ACHN (cell line): ENCODE measurements around the gene RAC3.

Experiments used
- DNase-seq: peaks from one replicate; pipeline ENCODE4 v3.0.0-alpha.2; 2015
- in situ Hi-C: cut with HindIII; loops from 2 replicates; pipeline ENCODE4 v1.10.0; 2017; ENCODE audit warnings: low sequenced_read_pairs, low pct_ligation_motif_present, low pct_unique_long_range_greater_than_20kb

Gene RAC3

DNA sequence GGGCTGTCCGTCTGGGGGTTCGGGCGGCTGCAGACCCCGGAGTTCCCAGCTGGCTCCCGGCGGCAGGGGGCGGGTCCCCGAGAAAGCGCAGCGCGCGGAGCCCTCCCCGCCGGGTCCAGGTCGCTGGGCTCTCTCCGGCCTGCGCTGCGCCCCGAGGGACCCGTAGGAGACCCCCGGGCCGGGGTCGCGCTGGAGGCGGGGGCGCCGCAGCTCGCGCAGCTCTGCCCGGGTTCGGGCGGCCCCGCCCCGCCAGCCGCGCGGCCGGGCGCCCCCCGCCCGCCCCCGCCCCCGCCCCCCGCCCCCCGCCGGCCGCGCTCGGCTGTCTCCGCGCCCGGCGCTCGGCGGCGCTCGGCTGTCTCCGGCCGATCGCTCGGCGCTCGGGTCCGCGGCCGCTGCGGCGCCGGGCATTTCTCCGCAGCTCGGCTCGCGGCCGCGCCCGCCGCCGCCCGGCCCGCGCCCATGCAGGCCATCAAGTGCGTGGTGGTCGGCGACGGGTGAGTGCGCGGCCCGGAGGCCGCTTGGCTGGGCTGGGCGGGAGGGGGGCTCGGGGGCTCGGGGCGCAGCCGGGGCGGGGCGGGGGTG is at the start of gene RAC3:
TSS of gene RAC3 (plus strand) at position 376 of the 582 bp plus-strand sequence. CDS start at position 460, 84 bp downstream.
- peak; percentile 54 for DNase-seq
- in situ Hi-C loops: no loop called here

DNA sequence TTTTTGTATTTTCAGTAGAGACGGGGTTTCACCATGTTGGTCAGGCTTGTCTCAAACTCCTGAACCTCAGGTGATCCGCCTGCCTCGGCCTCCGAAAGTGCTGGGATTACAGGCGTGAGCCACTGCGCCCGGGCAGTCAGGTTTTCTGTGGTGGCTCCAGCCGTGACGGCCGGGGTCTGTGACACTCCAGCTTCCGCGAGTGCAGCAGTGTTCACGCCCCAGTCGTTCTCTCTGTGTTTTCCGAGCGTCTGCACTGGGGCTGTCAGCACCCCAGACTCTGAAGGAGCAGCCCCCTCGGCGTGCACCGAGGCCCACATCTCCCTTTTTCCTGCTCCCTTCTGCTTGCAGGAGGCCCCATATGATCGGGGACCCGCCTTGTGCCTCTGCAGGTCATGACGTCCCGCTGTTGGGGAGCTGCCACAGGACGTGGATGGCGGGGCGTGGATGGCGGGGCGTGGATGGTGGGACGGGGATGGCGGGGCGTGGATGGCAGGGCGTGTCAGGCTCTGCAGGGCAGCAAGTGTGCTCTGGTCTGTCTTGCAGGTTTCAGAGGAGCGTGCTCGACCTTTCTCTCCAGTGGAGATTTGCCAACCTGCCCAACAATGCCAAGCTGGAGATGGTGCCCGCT is 48.4 kb upstream of the RAC3 start:
- no peak for DNase-seq
- in situ Hi-C loops: no loop called here

DNA sequence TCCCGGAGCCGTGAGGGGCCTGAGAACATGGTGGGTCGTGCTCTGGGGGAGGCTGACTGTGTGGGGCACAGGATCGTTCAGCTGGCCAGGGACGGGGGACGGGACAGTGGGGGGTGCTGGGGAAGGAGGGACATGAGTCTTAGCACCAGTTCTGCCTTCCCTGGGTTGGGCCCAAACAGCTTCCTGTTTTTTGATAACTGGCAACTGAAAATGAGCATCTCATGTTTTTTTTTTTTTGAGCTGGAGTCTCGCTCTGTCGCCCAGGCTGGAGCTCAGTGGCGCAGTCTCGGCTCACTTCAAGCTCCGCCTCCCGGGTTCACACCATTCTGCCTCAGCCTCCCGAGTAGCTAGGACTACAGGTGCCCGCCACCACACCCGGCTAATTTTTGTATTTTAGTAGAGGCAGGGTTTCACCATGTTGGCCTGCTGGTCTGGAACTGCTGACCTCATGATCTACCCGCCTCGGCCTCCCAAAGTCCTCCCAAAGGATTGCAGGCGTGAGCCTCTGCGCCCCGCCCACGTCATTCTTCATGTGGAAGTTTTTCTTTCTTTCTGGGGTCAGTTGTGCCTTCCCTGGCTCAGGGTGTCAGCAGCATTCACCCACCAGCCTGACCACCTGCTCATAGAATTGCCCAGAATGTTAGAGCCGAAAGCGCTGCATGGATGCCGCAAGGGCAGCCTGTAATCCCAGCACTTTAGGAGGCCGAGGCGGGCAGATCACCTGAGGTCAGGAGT is 47.7 kb upstream of the RAC3 start:
- no peak for DNase-seq
- in situ Hi-C loops: no loop called here

DNA sequence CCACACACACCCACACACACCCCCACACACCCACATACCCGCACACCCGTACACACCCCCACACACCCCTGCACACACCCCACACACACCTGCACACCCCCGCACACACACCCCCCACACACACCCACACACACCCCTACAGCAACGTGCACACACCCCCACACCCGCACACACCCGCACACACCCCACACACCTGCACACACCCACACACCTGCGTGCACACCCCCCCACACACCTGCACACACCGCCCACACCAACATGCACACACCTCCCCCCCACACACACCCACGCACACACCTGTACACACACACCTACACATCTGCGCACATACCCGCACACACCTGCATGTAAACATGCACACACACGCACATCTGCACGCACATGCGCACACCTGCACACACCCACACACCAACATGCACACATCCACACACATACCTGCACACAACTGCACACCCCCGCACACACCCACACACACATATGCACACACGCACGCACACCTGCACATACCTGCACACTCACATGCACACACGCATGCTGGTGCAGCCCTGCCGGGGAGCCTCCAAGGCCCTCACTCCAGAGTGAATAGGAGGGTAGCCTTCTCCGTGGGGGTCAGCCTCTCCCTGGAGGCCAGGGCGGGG is 46.6 kb upstream of the RAC3 start:
- in situ Hi-C loops: no loop called here

DNA sequence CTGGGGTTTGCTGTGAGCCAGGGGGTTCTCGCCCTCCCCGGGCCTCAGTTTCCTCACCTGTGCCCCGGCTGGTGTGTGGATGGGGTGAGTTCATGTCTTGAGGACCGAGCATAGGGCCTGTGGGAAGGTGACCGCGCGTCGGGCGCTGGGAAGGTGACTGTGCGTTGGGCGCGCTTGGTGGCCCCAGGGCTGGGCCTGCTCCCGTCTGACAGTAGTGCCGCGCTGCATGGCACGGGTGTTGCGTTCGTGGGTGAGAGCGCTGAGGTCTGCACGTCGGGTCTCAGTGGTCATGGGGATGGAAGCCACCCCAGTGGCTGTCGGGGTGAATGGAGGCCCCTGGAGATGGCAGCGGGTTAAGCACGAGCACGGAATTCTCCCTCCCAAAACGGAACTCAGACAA is 44.9 kb upstream of the RAC3 start:
- in situ Hi-C loops: no loop called here
- DNase-seq: no peak

More for the DNA sequence above, 46.6 kb upstream of the RAC3 start:
- DNase-seq: no peak

DNA sequence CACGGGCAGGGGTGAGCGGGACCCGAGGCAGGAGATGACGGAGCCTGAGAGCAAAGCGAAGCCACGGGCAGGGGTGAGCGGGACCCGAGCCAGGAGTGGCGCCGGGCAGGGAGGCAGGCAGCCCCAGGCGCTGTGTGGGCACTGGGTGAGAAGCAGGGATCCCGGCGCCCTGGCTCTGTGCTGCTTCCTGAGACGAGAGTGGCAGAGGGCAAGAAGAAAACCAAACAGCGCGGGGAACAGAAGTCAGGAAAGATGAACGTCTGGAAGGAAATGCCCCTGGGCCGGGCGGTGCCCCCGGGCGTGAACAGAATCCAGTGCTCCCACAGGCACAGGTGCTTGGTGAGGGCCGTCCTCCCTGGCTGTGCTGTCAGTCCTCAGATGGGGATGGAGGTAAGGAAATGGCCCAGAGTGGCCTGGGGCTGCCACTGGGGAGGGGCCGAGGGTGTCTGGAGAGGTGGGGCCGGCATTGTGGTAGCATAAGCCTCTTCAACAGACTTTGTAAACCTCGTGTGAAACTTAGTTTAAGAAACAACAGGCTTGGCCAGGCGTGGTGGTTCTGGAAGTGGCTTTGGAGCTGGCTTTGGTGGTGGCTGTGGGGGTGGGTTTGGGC is 44.2 kb upstream of the RAC3 start:
- in situ Hi-C loops: no loop called here
- no peak for DNase-seq

DNA sequence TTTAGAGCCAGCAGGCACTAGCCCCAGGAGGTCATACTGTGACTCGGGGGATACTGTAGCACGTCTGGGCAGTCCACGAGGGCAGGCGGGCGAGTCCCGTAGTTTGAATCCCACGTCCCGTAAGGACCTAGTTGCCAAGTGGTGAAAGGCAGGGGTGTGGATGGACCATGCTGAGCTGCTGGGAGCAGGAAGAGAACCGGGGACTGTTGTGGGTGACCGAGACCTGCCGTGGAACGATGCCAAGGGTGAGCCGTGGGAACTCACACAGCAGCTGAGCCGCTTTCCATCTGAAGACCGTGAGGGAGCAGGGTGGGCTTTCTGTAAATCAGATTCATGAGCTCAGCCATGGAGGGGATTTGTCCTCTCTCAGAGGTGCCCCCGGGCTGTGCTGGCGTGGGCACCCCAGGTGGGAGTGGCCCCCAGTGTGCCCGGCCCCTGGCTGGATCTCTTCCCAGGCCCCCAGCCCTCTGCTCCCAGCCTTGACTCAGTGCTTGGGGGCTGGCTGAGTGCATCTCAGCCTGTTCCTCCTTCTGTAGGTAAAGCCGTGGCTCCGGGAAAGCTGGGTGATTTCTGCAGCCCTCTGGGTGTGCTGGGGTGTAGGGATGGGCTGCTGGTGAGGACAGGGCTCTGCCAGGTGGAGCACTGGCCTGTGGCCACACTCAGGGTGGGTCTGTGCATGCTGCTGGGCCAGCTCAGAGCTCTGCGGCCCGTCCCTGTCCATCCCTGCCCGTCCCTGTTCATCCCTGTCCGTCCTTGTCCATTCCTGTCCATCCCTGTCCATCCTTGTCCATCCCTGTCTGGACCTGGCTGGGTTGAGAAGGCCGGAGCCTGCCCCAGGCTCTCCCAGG is 40.4 kb upstream of the RAC3 start:
- in situ Hi-C loops: no loop called here
- no peak for DNase-seq

DNA sequence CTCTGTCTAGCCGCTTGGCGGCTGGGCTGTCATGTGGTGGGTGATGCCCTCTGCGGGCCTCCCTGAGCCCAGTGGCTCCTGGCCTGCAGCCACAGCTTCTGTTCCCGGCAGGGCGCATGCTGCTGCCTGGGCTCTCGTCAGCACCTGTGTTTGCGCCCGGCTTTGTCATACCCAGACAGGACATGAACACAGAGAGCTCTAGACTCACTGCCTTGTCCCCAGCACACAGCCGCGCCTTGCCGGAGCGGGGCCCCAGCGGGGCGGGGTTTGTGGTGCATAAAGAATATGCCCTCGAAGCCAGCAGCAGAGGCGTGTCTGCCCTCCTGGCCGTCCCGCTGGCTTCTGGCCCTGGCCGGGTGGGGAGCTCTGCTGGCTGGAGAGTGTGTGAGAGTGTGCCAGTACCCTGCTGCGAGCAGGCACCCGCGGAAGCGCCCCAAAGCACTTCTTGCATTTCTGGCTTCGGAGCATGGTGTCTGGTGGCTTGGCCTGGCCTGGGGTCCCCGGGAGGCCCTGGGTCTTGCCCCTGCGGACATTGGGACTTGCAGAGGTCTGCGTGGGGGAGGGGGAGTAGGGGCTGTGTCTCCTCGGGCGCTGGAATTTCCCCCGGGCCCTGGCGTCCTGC is 39.7 kb upstream of the RAC3 start:
- in situ Hi-C loops: no loop called here
- DNase-seq: no peak

DNA sequence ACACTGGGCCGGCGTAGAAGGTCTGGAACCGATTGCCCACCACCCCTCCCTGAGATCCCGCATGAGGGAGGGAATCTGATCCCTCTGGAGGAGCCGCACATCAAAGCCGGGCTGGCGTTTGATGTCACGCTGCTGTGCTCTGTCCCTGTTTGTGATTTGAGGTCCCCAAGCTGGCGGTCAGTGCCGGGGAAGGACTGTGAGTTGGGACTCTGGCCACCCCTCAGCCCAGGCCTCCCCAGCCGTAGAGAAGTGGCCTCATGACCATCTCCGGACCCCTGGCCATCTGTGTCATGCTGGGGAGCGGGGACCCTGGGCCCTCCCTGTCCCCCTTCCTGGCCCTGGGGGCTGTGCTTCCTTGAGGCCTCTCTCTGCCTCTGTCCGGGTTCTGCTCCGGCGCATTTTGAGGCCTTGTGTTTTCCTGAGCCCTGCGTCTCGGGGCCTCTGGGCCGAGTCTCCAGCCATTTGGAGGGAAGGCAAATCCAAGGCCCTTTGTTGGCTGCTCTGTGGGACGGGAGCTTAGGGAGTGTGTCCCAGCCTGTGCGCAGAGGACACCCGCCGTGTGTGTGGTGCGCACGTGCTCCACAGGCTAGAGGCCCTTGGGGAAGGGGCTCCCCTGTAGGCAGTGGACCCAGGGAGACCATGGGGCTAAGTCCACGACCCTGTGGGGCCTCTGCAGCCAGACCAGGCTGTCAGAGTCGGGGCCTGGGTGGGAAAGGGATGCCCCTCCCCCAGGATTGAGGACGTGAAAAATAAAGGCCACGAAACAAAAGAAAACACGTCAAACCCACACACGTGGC is 39.0 kb upstream of the RAC3 start:
- DNase-seq: no peak
- in situ Hi-C loops: no loop called here

DNA sequence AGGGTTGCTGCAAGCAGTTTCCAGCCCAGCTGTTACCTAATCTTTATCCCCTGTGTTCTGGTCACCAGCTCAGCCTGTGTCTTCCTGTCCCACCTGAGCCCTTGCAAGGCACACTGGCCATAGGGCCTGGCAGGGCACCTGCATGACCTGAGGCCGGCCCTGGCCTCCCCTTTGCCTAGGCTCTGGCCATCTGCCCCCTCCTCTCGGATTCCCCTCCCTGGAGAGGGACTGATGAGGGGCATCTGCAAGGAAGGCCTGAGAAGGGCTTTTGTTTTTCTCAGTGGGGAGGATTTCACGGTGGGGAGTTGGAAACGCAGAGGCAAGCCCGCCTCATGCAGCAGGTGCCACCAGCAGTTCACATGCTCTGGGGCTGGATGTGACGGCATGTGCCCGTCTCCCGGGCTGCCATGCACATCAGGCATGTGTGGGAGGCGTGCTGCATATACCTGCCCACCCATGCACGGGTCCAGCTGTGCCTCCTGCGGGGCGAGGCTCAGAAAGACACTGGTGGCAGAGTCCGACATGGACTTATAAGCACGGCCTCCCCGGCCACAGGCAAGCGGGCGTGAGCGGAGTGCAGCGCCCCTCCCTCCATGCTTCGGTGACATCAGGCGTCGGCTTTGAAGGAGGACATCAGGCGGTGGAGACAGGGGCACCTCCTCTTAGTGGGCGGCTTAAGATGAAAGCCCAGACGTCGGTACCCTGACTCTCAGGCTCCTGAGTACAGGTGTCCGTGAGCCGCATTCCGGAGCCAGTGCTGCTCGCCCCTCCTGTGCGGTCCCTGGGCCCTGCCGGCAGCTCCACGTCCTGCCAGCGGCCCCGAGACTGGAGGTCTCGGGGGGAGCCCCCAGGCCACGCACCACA is 37.5 kb upstream of the RAC3 start:
- DNase-seq: no peak
- in situ Hi-C loops: no loop called here

DNA sequence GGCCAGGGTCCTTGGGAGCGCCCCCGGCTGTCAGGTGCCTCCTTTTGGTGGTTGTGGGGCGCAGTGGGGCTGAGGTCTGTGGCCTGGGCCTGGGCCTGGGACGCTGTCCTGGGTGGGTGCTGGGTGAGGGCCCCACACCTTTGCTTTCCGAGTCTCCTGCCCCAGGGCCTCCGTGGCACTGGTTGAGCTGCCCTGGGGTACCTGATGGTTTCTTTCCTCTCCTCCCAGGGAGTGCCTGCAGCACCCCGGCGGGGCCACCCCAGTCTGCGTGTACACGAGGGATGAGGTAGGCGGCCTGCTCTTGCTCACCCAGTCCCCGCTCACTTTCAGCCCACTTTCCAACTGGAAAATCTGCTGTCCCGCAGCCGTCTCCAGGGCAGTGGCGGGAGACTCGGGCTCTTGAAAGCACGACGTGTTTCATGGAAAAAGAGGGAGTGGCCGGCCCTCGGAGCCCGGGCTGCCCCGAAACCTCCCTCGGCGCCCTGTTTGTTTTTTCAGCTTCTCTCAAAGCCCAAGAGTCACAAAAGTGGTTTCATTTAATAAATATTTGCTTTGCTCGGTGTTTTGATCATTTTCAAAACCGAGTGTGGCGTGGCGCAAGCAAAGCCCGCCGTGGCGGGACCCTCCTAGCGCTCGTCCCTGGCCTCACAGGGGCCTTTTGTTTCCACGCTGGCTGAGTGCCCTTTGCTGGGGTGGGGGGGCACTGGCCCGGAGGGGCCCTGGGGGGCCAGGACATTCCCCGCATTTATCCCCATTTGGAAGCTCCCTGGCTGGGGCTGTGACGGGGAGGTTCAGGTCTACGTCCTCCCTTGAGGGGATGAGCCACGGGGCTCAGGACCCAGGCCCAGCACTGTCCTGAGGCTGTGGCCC is 36.6 kb upstream of the RAC3 start:
- no peak for DNase-seq
- in situ Hi-C loops: no loop called here

DNA sequence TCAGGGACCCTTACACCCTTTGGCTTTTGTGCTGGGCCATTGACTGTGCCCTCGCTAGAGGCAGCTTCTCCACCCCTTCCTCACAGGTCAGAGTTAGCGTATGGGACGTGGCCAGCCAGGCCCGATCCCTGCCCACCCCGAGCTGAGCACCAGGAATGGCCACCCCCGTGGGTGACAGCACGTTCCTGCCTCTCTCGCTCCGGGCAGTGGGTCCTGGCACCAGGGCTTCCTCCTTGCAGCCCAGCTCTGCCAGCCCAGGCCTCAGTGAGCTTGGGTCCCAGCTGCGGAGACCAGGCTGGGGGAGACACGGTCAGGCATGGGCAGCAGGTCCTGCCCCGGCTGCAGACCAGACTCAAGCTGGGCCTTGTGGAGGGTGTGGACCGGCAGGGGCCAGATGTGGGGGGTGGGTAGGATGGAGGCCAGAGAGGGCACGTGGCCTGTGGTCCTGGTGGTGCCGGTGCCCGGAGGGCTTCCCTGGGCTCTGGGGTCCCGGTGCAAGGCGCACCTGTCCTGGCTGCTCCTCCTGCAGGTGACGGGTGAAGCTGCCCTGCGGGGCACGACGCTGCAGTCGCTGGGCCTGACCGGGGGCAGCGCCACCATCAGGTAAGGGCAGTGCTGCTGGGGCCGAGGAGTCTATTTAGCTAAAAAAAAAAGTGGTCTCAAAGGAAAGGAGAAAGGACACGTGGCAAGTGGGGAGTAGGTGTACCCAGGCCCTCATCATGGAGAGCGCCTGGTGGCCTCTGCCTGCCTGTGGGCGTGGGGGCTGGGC is 35.8 kb upstream of the RAC3 start:
- in situ Hi-C loops: no loop called here
- DNase-seq: no peak

DNA sequence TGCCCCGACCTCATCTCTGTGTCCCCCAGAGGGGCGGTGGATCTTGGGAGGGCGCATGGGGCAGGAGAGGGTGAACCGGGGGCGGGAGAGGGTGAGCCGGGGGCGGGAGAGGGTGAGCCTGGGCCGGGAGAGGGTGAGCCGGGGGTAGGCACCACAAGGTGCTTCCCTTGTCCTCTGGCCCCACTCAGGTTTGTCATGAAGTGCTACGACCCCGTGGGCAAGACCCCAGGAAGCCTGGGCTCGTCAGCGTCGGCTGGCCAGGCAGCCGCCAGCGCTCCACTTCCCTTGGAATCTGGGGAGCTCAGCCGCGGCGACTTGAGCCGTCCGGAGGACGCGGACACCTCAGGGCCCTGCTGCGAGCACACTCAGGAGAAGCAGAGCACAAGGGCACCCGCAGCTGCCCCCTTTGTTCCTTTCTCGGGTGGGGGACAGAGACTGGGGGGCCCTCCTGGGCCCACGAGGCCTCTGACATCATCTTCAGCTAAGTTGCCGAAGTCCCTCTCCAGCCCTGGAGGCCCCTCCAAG is 35.2 kb upstream of the RAC3 start:
- no peak for DNase-seq
- in situ Hi-C loops: no loop called here

DNA sequence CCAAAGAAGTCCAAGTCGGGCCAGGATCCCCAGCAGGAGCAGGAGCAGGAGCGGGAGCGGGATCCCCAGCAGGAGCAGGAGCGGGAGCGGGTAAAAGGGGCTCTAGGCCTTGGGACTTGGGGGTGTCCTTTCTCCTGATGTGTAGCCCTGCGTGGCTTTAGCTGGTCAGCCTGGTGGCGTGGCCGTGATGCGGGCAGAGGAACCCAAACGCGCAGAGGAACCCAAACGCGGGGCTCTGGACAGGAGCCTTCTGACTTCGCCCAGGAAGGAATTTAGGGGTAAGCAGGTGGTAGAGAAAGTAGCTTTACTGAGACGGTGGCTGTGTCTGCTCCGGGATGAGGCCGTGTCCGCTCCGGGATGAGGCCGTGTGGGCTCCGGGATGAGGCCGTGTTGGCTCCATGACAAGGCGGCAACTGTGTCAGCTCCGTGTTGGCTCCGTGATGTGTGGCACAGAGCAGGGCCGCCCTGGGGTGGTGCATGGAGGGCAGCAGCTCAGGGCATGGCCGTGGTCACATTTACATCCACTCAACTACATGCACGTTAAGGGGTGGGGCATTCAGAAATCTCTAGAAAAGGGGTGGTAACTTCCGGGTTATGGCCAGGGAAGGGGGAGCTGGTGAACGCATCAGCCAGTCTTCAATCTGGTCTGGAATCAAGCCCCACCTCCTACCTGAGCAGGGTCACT is 34.6 kb upstream of the RAC3 start:
- no peak for DNase-seq
- in situ Hi-C loops: no loop called here
